ENCODE measurements around the gene LST1.

The LST1 gene

DNA sequence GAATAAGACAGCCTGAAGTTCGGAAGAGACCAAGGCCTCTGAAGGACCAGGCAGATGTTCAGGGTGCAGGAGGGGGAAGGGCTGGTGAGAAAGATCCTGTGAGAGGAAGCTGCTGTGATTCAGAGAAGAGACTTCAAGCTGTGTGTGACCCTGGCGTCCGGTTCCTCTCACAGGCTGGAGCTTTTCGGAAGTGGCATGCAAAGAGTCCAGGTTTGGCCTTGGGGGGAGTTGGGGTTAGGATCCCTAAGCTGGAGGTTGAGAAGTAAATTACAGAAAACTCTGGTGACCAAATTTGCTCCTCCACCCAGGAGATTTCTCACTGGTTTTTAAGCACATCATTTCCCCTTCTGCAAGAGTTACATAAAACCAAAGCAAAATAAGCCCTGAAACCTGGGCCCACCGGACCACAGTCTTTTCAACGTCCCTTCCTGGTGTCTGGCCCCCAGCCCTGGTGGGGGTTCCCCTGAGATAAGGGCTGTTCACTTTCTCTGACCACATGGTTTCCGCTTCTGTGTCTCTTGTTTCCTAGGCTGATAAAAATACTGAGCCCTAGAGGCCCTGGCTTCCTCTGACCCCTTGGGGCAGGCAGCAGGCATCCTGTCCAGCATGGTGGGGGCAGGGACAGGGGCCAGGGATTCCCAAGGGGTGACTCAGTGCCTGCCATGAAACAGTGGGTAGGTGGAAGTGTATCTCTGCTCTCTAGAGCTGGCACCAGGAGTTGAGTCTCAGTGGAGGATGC is 25.9 kb upstream of the LST1 start:
- no peak for DNase-seq (ENCODE audit: low read depth in 2 of 2)

- DNase-seq (ENCODE audit: low read depth in 2 of 2), result no peak
Measured at GRCh38 chr6:31560697-31561058, 25.4 kb upstream of the LST1 start.

- no peak for DNase-seq (ENCODE audit: low read depth in 2 of 2)
Measured at GRCh38 chr6:31567531-31568370, 18.3 kb upstream of the LST1 start.

DNA sequence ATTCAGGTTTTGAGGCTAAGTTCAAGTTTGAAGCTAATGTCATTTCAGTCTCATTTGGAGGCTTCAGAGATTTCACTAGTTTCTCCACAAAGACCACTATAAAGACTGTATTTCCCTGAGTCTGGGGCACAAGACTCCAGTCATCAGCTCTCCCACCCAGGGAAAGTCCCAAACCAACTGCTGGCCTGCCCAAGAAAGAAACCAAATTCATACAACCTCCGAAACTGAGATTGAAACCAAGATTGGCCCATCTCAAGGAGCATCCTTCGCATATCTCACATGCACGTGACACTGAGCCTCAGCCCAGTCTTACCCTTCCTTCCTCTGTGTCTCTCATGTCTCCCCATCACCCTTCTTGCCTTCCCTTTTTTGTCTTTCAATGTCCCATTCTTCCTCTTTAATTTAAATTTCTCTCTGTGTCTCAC is 17.5 kb upstream of the LST1 start:
- no peak for DNase-seq (ENCODE audit: low read depth in 2 of 2)

DNA sequence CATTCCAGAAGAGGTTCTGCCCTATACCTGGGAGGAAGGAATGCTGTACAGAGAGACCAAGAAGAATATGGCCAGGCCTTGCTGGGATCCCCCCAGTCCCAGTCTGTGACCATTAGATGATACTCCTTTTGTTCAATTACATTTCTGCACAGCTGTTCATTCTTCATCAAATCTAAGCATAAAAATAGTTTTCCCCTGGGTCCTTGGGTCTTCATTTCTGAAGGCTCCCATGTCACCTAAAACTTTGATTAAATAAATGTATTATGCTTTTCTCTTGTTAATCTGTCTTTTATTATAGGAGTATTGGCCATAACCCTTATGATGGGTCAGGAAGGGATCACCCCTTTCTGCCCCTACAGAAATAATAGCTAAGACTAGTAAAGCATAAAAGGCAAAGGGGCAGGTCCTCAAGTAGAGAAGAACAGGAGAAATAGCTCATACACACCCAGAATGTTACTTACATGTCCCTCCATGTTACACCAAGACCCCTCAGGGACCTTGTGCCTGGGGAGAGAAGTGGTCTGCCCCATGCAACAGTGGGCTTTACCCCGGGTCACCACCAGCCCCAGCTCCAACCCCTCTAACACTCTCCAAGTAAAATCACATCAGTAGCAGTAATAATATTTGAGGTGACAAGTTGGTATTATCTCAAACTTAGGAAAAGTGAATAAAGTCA is 16.1 kb upstream of the LST1 start:
- DNase-seq (ENCODE audit: low read depth in 2 of 2), result no peak

DNA sequence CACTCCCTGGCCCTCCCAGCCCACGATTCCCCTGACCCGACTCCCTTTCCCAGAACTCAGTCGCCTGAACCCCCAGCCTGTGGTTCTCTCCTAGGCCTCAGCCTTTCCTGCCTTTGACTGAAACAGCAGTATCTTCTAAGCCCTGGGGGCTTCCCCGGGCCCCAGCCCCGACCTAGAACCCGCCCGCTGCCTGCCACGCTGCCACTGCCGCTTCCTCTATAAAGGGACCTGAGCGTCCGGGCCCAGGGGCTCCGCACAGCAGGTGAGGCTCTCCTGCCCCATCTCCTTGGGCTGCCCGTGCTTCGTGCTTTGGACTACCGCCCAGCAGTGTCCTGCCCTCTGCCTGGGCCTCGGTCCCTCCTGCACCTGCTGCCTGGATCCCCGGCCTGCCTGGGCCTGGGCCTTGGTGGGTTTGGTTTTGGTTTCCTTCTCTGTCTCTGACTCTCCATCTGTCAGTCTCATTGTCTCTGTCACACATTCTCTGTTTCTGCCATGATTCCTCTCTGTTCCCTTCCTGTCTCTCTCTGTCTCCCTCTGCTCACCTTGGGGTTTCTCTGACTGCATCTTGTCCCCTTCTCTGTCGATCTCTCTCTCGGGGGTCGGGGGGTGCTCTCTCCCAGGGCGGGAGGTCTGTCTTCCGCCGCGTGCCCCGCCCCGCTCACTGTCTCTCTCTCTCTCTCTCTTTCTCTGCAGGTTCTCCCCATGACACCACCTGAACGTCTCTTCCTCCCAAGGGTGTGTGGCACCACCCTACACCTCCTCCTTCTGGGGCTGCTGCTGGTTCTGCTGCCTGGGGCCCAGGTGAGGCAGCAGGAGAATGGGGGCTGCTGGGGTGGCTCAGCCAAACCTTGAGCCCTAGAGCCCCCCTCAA is 13.8 kb upstream of the LST1 start, which contains the start of gene LTA:
LTA (plus strand) TSS at position 249 of the 871 bp plus-strand sequence; CDS start at position 703, 454 bp downstream.
- peak; percentile 72 to 78 for DNase-seq (ENCODE audit: low read depth in 2 of 2)

GRCh38 chr6:31573239-31574105 is 12.6 kb upstream of the LST1 start:
- no peak for DNase-seq (ENCODE audit: low read depth in 2 of 2)

- no peak for DNase-seq (ENCODE audit: low read depth in 2 of 2)
Measured at GRCh38 chr6:31574106-31575061, 11.7 kb upstream of the LST1 start.

- peak in 1 of 2 donors; percentile 79 for DNase-seq (ENCODE audit: low read depth in 2 of 2)
Measured at GRCh38 chr6:31575335-31575901, 10.7 kb upstream of the LST1 start, which contains the start of gene TNF. TNF (plus strand) TSS chr6:31575565; CDS start chr6:31575742, 177 bp downstream.

DNA sequence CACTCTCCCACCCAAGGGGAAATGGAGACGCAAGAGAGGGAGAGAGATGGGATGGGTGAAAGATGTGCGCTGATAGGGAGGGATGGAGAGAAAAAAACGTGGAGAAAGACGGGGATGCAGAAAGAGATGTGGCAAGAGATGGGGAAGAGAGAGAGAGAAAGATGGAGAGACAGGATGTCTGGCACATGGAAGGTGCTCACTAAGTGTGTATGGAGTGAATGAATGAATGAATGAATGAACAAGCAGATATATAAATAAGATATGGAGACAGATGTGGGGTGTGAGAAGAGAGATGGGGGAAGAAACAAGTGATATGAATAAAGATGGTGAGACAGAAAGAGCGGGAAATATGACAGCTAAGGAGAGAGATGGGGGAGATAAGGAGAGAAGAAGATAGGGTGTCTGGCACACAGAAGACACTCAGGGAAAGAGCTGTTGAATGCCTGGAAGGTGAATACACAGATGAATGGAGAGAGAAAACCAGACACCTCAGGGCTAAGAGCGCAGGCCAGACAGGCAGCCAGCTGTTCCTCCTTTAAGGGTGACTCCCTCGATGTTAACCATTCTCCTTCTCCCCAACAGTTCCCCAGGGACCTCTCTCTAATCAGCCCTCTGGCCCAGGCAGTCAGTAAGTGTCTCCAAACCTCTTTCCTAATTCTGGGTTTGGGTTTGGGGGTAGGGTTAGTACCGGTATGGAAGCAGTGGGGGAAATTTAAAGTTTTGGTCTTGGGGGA is 10.0 kb upstream of the LST1 start:
- no peak for DNase-seq (ENCODE audit: low read depth in 2 of 2)

DNA sequence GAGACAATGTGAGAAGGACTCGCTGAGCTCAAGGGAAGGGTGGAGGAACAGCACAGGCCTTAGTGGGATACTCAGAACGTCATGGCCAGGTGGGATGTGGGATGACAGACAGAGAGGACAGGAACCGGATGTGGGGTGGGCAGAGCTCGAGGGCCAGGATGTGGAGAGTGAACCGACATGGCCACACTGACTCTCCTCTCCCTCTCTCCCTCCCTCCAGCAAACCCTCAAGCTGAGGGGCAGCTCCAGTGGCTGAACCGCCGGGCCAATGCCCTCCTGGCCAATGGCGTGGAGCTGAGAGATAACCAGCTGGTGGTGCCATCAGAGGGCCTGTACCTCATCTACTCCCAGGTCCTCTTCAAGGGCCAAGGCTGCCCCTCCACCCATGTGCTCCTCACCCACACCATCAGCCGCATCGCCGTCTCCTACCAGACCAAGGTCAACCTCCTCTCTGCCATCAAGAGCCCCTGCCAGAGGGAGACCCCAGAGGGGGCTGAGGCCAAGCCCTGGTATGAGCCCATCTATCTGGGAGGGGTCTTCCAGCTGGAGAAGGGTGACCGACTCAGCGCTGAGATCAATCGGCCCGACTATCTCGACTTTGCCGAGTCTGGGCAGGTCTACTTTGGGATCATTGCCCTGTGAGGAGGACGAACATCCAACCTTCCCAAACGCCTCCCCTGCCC is 9.0 kb upstream of the LST1 start:
- no peak for DNase-seq (ENCODE audit: low read depth in 2 of 2)

- DNase-seq (ENCODE audit: low read depth in 2 of 2), result no peak
Measured at GRCh38 chr6:31577579-31577966, 8.5 kb upstream of the LST1 start.

DNA sequence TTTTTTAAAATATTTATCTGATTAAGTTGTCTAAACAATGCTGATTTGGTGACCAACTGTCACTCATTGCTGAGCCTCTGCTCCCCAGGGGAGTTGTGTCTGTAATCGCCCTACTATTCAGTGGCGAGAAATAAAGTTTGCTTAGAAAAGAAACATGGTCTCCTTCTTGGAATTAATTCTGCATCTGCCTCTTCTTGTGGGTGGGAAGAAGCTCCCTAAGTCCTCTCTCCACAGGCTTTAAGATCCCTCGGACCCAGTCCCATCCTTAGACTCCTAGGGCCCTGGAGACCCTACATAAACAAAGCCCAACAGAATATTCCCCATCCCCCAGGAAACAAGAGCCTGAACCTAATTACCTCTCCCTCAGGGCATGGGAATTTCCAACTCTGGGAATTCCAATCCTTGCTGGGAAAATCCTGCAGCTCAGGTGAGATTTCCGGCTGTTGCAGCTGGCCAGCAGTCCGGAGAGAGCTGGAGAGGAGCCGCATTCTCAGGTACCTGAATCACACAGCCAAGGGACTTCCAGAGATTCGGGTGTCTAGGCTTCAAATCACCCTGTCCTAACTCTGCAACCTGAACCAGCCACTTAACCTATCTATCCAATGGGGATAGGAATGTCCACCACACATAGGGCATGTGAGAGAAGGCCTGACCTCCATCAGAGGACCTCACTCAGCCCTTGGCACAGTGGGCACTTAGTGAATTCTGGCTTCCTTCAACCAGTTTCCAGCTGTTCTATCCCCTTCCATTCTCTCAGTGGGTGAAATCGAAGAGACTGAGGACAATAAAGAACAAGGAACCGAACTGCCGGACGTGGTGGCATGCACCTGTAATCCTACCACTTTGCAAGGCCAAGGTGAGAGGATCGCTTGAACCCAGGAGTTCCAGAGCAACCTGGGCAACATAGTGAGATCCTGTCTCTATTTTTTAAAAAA is 7.6 kb upstream of the LST1 start:
- no peak for DNase-seq (ENCODE audit: low read depth in 2 of 2)

GRCh38 chr6:31579119-31579505 is 7.0 kb upstream of the LST1 start:
- no peak for DNase-seq (ENCODE audit: low read depth in 2 of 2)

- no peak for DNase-seq (ENCODE audit: low read depth in 2 of 2)
Measured at GRCh38 chr6:31579546-31580437, 6.3 kb upstream of the LST1 start.

- no peak for DNase-seq (ENCODE audit: low read depth in 2 of 2)
Measured at GRCh38 chr6:31580438-31580740, 5.7 kb upstream of the LST1 start.
